ENCODE measurements around the gene MALSU1.

GRCh38 chr7:23272275-23272674 is 26.9 kb upstream of the MALSU1 start:
- no peak for TF ChIP-seq CTCF (IDR thresholded peaks at IDR 0.05)
- TF ChIP-seq POLR2A (IDR thresholded peaks at IDR 0.05): no peak
- no peak for TF ChIP-seq POLR2AphosphoS5 (IDR thresholded peaks at IDR 0.05; ENCODE audit: insufficient read depth in 1 of 2, low read depth in 1 of 2)

All from vagina (tissue), 2 donors.